SKM-1 (cell line): Measurements from ENCODE around the gene CFAP410.
"Not testable (repeated sequence)": the region's sequence is repeated elsewhere in the genome, so short reads cannot be mapped to it uniquely, and the experiment has no call there.

Source experiments
- DNase-seq: peaks from one replicate; lab custom pipeline; 2025; ENCODE audit not compliant: unreplicated experiment; lab: John Stamatoyannopoulos, UW

Gene CFAP410

GRCh38 chr21:44351535-44352252 is 12.5 kb upstream of the CFAP410 start:
- DNase-seq: no peak

- DNase-seq: no peak
These were observed 11.7 kb upstream of the CFAP410 start for GRCh38 chr21:44350773-44351481.

GRCh38 chr21:44349847-44350772 is 10.9 kb upstream of the CFAP410 start:
- DNase-seq: no peak

- no peak for DNase-seq
These were observed 10.2 kb upstream of the CFAP410 start for GRCh38 chr21:44349416-44349846.

- no peak for DNase-seq
These were observed 9.7 kb upstream of the CFAP410 start for GRCh38 chr21:44348861-44349260.

GRCh38 chr21:44347911-44348451 is 8.8 kb upstream of the CFAP410 start:
- no peak for DNase-seq

- DNase-seq: no peak
These were observed 6.3 kb upstream of the CFAP410 start for GRCh38 chr21:44345495-44345894.

- DNase-seq: no peak
These were observed 5.5 kb upstream of the CFAP410 start for GRCh38 chr21:44344541-44345183.

GRCh38 chr21:44342981-44343380 is 3.8 kb upstream of the CFAP410 start:
- not testable (repeated sequence) for DNase-seq

GRCh38 chr21:44341726-44342458 is 2.7 kb upstream of the CFAP410 start:
- DNase-seq: not testable (repeated sequence)

GRCh38 chr21:44337941-44338895 is 972 bp downstream of the CFAP410 start:
- no peak for DNase-seq

- no peak for DNase-seq
These were observed 1.7 kb downstream of the CFAP410 start for GRCh38 chr21:44337449-44337848.

- no peak for DNase-seq
These were observed 3.7 kb downstream of the CFAP410 start for GRCh38 chr21:44335266-44336059.

- DNase-seq: no peak
These were observed 4.7 kb downstream of the CFAP410 start for GRCh38 chr21:44334329-44335030.

- no peak for DNase-seq
These were observed 5.5 kb downstream of the CFAP410 start for GRCh38 chr21:44333509-44334328.

- DNase-seq: no peak
These were observed 6.2 kb downstream of the CFAP410 start for GRCh38 chr21:44332965-44333364.

GRCh38 chr21:44332383-44332782 is 6.8 kb downstream of the CFAP410 start:
- no peak for DNase-seq
